NCI-H1436 (cell line): ENCODE results near the gene SLC9A9.

ENCODE experiments used
- DNase-seq: peaks from one replicate; lab custom pipeline; 2025; lab: John Stamatoyannopoulos, UW

The SLC9A9 gene

DNA sequence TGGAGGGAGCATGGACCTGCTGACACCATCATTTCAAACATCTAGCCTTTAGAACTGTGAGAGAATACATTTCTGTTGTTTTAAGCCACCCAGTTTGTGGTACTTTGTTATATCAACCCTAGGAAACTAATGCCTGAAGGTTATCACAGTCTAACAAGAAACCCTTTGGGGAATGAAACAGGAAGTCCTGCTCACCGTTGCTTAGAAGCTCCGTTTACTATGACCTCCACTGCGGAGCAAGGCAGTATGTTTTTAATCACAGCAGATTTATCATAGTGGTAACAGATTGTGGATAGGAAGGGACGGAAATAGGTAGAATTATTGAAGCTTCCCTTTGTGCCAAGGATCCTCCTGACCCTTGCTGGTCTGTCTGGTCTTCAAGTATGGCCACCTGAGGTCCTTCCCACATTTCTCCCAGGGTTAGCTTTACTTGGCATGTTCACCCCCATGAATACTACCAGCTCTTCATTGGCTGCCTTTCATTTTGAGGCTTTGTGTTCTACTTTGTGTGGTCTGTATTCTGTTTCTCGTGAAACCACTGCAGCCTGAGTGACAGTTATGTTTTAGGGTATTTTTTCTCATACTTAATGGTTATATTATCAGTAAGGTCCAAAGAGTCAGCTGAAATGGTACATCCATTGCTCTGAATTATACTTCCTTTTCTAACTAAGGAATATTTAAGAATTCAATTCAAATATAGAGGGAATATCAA is 527.1 kb downstream of the SLC9A9 start:
- no peak for DNase-seq

DNA sequence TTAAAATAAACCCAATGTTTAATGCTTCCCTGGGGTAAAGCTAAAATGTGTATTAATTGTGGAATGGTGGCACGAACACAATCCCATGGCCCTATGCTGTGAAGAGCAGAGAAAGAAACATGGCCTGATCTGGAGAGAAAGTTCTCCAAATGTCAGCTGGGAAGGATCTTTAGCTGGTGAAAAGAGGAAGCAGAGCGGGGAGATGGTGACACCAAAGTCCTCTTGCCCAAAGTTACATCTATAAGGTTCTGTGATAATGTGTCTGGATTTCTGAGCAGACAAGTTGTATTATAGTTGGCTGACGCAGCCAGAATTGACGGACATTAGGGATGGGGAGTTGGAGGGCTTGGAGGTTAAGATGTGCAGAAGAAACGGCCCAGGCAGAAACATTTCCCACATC is 532.5 kb downstream of the SLC9A9 start:
- no peak for DNase-seq

GRCh38 chr3:143314251-143315093 is 533.8 kb downstream of the SLC9A9 start:
- no peak for DNase-seq

- no peak for DNase-seq
These were observed 534.4 kb downstream of the SLC9A9 start for GRCh38 chr3:143313893-143314188.

DNA sequence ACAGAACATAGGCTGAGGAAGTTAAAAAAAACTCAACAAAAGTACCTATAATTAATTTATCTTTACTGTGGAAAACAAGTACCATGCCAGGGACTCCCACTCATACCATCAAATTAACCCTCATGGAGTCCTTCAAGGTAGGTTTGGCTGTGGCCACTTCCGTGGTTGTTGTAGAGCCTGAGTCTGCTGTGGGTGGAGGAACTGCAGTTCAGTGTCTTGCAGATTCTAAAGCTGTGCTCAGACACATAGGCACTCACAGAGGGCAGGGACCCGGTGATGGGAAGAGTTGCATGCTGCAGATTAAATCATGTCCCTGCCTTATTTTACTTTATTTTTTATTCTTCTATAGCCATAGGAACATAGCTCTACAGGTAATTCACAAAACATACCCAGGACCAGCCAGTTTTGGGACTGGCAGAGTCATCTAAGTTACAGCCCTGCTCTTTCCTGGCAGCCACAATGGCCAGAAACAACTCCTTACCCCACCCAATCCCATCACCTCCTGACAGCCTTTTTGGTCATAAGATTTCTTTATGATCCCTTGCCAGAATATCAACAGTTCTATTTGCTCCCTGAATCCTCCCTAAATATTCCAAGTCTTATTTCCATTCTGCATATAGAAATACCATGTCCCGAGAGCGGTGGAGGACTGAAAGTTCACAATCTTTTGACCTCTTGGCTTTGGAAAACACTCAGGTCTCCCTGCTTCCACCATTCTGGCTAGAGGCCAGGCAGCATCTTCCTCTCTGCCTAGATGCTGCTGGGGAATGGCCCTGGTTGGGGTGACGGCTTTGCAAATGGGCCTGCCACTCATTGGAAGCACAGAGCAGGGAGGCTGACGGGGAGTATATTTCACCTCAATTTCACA is 535.0 kb downstream of the SLC9A9 start:
- no peak for DNase-seq

DNA sequence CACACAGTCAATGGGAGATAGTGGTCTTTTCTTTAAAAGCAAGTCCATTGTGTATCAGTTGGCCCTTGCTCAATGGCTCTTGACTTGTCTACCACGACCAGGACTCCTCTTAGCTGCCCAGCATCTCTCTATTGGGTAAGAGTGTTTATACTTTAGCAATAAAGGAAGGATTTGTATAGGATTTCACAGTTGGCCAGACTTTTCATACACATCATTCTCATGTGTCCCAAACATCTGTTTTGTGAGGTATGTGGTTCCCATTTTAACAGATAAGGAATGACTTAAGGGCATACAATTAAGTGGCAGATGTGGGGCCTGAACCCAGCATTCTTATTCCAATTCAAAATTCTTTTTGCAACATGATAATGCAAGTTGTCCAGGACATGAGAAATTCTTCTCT is 537.2 kb downstream of the SLC9A9 start:
- DNase-seq = no peak

GRCh38 chr3:143309705-143310104 is 538.6 kb downstream of the SLC9A9 start:
- DNase-seq = no peak

DNA sequence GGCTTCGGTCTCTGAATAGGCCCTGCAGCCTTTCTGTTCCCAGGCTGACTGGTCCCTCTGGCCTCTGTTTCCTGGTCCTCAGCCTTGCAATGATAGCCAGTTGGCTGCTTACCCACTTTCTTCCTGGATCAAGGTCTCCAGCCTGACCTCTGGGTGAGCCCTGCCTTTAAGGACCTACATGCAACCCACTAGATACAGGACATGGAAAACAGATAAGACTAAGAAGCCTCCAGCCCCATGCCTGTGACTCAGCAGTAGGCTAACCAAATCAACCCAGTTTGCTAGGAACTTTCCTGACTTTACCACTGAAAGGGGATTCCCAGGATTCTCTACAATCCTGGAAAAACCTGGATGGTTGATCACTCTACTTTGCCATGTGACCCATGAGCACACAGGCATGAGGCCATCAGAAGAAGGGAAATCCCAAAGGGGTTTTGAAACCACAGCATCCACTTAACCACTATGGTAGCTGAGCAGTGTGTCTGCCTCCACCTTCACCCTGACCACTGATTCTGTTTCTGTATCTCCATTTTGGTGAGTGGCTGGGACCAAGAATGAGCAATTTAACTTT is 540.6 kb downstream of the SLC9A9 start:
- DNase-seq = no peak

DNA sequence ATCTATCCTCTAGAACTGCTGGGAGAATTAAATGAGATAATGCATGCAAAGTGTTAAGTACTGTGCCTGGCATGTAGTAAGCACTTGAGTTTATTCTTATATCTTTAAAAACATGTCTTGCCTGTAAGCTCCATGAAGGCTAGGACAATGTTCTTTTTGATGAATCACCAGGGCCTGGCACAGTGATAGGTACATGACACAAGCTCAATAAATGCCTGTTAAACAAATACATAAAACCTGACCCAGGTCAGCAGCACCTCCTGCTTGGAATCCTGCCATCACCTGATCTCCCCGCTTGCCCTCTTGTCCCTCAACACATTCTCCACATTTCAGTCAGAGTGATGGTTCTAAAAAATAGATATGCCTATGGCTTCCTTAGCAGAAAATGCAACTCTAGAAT is 541.9 kb downstream of the SLC9A9 start:
- DNase-seq = no peak

GRCh38 chr3:143302638-143303171 is 545.6 kb downstream of the SLC9A9 start:
- DNase-seq = no peak

DNA sequence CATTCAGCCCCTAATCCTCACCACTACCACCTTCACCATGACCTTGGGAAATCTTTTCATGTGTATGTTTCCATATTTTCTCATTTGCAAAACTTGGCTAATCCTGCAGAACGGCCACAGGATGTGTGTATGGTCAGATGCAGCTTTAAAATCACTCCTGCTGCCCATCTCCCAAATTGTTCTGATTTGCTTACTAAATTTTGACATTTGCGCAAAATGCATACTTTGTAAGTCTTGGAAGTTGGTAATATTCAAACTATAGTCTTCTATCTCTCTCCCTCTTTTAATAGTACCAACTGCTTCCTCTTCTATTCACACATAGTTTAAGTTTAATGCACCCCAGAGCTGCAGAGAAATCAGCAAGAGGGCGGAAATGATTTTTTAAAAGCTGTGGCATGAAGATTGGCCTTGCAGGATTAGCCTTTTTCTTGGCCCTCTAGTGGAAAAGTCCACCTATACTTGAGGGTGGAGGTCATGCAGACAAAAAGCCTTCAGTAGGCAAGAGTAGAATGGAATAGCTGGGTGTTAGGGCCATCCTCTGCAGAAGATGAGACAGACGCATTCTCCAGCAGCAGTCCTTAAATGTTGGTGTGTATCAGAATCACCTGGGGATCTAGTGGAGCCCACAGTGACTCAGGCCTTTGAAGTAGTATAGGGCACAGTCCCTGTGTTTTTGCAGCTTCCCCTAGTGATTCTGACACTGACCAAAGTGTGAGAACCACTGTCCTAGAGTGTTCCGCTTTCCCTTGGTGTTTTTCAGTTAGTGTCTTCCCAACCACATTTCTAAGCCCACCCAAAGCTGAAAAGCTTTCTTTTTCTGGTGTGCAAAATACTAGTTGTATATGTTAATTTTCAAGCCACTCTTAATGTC is 547.0 kb downstream of the SLC9A9 start:
- DNase-seq = no peak

DNA sequence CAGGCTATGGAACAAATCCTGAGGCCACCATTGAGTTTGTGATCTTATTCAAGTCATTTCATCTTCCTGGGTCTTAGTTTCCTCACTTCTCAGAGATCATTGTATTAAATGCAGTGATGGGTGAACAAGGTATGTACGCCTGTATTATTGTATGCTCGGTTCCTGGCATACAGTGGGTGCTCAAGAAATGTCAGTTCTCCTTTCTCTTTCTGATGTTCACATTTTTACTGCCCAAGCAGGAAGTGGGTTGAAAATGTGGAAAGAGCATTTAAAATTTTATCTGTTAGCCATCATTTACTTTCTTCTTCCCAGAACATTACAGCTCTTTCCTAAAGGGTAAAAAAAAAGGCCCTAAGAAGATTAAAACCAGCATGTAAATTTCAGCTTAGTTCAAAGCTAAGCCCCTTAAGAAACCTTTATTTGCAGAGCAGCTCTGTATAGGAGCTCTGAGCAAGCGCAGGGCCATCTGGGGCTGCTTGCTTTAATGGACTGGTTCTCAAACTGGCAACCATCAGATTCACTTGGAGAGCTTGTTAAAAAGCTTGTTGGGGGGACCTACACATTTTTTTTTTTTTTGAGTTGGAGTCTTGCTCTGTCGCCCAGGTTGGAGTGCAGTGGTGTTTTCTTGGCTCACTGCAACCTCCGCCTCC is 549.3 kb downstream of the SLC9A9 start:
- no peak for DNase-seq

DNA sequence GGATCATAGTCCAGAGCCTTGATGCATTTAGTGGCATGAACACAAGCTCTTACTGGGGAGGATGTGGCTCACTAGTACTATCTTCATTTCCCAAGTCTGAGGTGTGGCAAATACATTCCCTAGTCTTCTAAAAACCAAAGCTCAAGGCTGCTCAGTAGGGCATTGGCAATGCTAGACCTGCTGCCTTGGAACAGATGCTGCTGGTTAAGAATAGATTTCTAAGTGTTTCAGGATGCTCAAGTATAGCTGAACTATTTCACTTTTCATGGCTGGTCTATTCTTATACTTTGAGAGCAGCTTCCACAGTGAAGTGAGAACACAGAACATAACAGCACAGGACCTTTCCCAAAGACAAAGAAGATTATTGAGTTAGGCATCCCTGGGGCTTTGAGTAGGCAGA is 549.9 kb downstream of the SLC9A9 start:
- no peak for DNase-seq

DNA sequence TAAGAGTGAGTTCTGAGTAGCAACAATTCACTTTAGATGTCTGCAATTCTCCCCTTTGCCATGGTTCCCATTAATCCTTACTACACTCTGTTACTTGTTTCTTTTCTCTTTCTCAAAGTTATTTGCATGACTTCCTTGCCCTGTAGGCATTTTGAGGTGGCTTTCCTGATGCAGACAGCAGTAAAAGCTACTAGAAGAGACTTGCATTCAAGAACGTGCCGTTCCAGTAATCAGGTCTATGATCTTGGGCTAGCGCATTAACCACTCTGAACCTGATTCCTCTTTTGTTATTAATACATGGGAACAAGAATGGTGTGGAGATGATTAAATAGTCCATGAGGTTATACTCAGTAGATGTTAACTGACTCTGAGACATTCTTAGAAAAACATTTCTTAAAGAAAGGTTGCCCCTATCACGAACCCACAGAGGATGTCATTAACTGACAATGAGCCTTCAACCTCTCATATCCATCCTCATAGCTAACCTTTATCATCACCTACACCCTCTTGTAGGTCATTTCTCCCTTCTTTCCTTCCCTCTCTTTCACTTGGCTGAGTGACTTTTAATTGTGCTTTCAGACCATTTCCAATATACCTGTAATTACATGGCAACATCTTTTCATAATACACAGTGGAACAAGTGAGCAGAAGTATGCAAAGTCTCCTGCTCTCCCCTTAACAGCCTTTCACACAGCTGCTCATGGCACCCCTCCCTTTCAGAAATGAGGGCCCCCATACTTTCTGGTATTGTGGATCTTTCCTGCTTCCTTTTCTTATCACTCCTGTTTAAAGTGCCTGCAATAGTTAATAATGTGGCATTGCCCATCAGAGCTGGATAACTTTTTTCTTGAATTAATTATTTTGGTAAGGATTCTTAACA is 552.8 kb downstream of the SLC9A9 start:
- DNase-seq = no peak

GRCh38 chr3:143294188-143294587 is 554.1 kb downstream of the SLC9A9 start:
- DNase-seq = no peak

DNA sequence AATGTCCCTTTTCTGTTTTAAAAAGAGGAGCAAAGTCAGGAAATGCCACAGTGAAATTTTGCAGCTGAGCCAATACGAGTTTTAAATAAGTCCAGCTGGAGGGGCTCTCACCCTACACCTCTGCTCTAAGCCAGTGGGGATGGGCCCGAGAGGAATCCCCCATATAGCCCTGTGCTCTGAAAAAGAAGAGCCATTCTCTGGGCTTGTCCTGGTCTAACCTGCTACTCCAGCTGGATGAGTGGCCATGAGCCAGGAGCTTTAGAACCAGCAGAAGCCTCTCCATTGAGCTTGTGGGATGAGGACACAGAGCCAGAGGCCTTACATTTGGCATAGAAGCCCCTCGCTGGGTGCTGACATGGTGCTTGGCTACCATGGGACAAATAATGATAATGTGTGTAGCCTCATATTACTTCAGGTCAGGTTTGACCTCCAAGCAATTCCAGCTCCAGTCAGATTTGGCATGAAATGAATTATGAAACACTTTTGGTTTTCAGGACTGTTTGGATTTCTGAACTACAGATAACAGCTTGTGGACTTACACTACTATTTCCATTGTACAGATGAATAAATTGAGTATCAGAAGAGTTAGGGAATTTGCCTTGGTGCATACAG is 556.3 kb downstream of the SLC9A9 start:
- DNase-seq = no peak

DNA sequence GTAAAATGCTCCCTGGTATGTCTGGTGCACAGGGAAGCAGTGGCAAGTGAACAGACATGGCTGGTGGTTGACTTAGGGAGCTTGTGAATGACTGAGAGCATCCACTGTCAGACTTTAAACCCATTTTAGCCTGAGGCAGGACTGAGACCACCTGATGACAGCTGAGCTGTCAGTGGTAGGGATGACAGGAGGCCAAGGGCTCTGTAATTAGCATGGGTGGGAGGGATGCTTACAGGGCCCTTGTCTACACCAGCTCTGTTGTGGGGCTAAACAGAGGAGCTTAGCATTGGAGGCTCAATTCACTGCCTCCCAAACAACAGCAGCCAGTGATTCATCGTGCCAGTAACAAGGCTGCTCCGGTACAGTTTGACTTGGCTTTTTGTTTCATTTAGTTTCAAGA is 559.3 kb downstream of the SLC9A9 start:
- DNase-seq = no peak

- no peak for DNase-seq
These were observed 560.9 kb downstream of the SLC9A9 start for GRCh38 chr3:143287403-143287802.

DNA sequence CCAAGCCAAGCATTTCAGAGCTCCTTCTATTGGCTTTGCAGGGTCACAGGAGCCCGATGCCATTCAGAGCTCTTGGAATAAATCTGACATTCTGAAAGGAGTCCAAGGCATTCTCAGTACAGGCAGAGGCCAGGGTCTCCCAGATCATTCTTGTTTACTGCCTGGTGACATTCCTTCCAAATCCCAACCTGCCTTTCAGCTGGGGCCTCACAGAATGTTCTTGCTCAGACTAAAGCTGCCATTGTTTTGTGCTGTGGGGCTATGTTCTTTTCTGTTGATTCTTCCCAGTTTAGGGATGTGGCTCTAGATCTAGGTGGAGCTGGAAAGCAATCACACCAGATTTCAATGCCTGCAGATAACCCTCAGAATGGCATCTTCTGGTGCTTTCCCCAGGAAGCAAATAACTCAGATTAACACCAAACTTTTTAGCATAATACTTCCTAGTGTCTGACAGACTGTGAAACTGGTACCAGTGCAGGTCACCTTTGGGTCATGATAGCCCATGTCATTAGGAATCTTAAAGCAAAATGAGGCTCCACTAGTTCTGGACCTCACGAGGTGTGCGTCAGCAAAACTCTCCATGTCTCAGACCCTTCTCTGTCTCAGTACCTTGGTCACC is 561.8 kb downstream of the SLC9A9 start:
- DNase-seq = no peak
